B cell (primary cell): Measurements from ENCODE around the gene C1orf198. TPM values are rescaled to one million over a fixed set of nuclear protein-coding genes. Genes with fewer than 3 reads are reported as not detected.

Source experiments
- ATAC-seq: fragments of 200-7000 bp; cut with Tn5 transposase; one replicate; pipeline ENCODE4 v1.10.0; 2021; ENCODE audit warnings: low read depth, mild to moderate bottlenecking, moderate number of reproducible peaks, moderate library complexity
- CTCF ChIA-PET: fragments of 350-600 bp; sonication (Branson Sonifier 250); formaldehyde crosslinking; loops from one replicate; lab custom pipeline; 2021; ENCODE audit warnings: antibody characterized with exemption, inconsistent platforms; lab: Charles Lee
- POLR2A ChIA-PET: fragments of 350-600 bp; sonication (Branson Sonifier 250); formaldehyde crosslinking; loops from one replicate; lab custom pipeline; 2021; ENCODE audit warnings: antibody characterized with exemption; lab: Charles Lee
- DNase-seq: peaks from one replicate; pipeline ENCODE4 v3.0.0; 2013
- H2AFZ ChIP-seq: 2 replicates; pipeline ENCODE4 v1.6.1; 2012; ENCODE audit warnings: mild to moderate bottlenecking, low read depth, low read length; ENCODE audit not compliant: insufficient read depth, poor library complexity, severe bottlenecking
- H3K27ac ChIP-seq, 2 donors: 1 replicate in 1 of 2; 2 replicates in 1 of 2; pipeline ENCODE4 v1.5.1; 2012 to 2013; ENCODE audit warnings: low read length in 2 of 2, mild to moderate bottlenecking in 2 of 2, moderate library complexity in 1 of 2
- H3K27me3 ChIP-seq, 4 experiments: fragments of 200-600 bp in 1 of 4; sonication (generic) in 1 of 4; replicated peaks in 1 of 4; 1 replicate in 2 of 4; 2 replicates in 2 of 4; pipeline versions ENCODE4 v1.6.1 to v1.7.0; 2013 to 2016; ENCODE audit warnings: low read length in 3 of 4, mild to moderate bottlenecking in 2 of 4, mixed read lengths in 1 of 4, moderate library complexity in 1 of 4; ENCODE audit not compliant: insufficient read depth in 4 of 4, control insufficient read depth in 3 of 4; ENCODE audit errors: control extremely low read depth in 1 of 4
- H3K36me3 ChIP-seq, 2 experiments: replicated peaks in 1 of 2; 1 replicate in 1 of 2; 2 replicates in 1 of 2; pipeline versions ENCODE4 v1.6.1 to v1.7.1; 2013; ENCODE audit warnings: low read length in 1 of 2; ENCODE audit not compliant: insufficient read depth in 2 of 2, control insufficient read depth in 1 of 2; ENCODE audit errors: control extremely low read depth in 1 of 2, extremely low read depth in 1 of 2
- H3K4me1 ChIP-seq, 2 donors: fragments of 200-600 bp in 1 of 2; sonication (generic) in 1 of 2; 1 replicate in 1 of 2; 2 replicates in 1 of 2; pipeline versions ENCODE4 v1.5.1 to v1.6.1; 2013 to 2017; ENCODE audit warnings: low read length in 2 of 2; ENCODE audit not compliant: control insufficient read depth in 2 of 2, insufficient read depth in 2 of 2
- H3K4me2 ChIP-seq: replicated peaks from 2 replicates; pipeline ENCODE3; 2012; ENCODE audit warnings: mild to moderate bottlenecking, low read depth, low read length; ENCODE audit not compliant: poor library complexity, severe bottlenecking
- H3K4me3 ChIP-seq, 5 experiments: fragments of 200-600 bp in 1 of 5; sonication (generic) in 1 of 5; 1 replicate in 3 of 5; 2 replicates in 2 of 5; pipeline versions ENCODE4 v1.5.1 to v1.7.0; 2011 to 2016; ENCODE audit warnings: low read length in 4 of 5, mild to moderate bottlenecking in 4 of 5, low read depth in 2 of 5, control low read depth in 1 of 5, moderate library complexity in 1 of 5; ENCODE audit not compliant: insufficient read depth in 1 of 5; ENCODE audit errors: control extremely low read depth in 1 of 5, extremely low read depth in 1 of 5
- H3K79me2 ChIP-seq: fragments of 200-600 bp; sonication (generic); one replicate; pipeline ENCODE4 v1.6.0; 2016; ENCODE audit warnings: low read length; ENCODE audit not compliant: control insufficient read depth, insufficient read depth
- H3K9ac ChIP-seq: fragments of 200-600 bp; sonication (generic); 2 replicates; pipeline ENCODE4 v1.6.1; 2017; ENCODE audit warnings: mild to moderate bottlenecking, low read length, moderate library complexity
- H3K9me3 ChIP-seq, 3 donors: one replicate each; pipeline versions ENCODE4 v1.6.1 to v1.7.1; 2013; ENCODE audit warnings: low read length in 2 of 3; ENCODE audit not compliant: control insufficient read depth in 2 of 3, insufficient read depth in 1 of 3; ENCODE audit errors: control extremely low read depth in 1 of 3
- H4K20me1 ChIP-seq: 2 replicates; pipeline ENCODE4 v1.6.0; 2012; ENCODE audit warnings: mild to moderate bottlenecking, low read length; ENCODE audit not compliant: insufficient read depth, control insufficient read depth, poor library complexity, severe bottlenecking
- H3K27ac Mint-ChIP-seq: one replicate; pipeline ENCODE4 v1.8.0; 2021; ENCODE audit warnings: mixed read lengths
- H3K27me3 Mint-ChIP-seq: one replicate; pipeline ENCODE4 v1.8.0; 2021; ENCODE audit warnings: mixed read lengths
- H3K4me1 Mint-ChIP-seq: one replicate; pipeline ENCODE4 v1.8.0; 2021; ENCODE audit warnings: mixed read lengths
- H3K4me3 Mint-ChIP-seq: one replicate; pipeline ENCODE4 v1.8.0; 2021; ENCODE audit warnings: mixed read lengths
- H3K9me3 Mint-ChIP-seq: one replicate; pipeline ENCODE4 v1.8.0; 2022; ENCODE audit warnings: mixed read lengths; ENCODE audit not compliant: insufficient read depth
- CTCF ChIP-seq: fragments of 200-600 bp; IDR thresholded peaks from one replicate; pipeline ENCODE4 v1.8.0; 2022; ENCODE audit warnings: antibody characterized with exemption, mild to moderate bottlenecking
- EZH2 ChIP-seq: IDR thresholded peaks from 2 replicates; pipeline ENCODE4 v1.6.1; 2012; ENCODE audit warnings: borderline replicate concordance, low read depth, mild to moderate bottlenecking, moderate library complexity, low read length; ENCODE audit not compliant: insufficient read depth, poor library complexity, severe bottlenecking
- WGBS: methylation state at CpG from one replicate; pipeline ENCODE4 v1.1.5; 2013; ENCODE audit warnings: missing lambda C conversion rate; ENCODE audit not compliant: insufficient coverage; 5-methylcytosine and 5-hydroxymethylcytosine counted together
- intact Hi-C: fragments of 100-400 bp; cut with micrococcal nuclease; formaldehyde crosslinking; loops from one replicate; pipeline ENCODE4 v1.10.0; 2022
- polyA plus RNA-seq: library from polyadenylated mRNA; depleted of rRNA; stranded (reverse); fragments of >200 nt; gene quantifications from 2 replicates; pipeline ENCODE4 v1.2.3, GENCODE V29; 2012
- total RNA-seq, 2 donors: library from RNA; stranded (reverse); fragments of 120-200 nt in 1 of 2; gene quantifications; 1 replicate in 1 of 2; 2 replicates in 1 of 2; pipeline versions ENCODE4 v1.2.3 to v1.2.4, GENCODE V29; 2013 to 2022

Gene C1orf198
- total and polyA plus RNA-seq, 2 donors (not counting 1 experiment from before 2014, with no cell fraction given) = 1.0 to 6.6 TPM

DNA sequence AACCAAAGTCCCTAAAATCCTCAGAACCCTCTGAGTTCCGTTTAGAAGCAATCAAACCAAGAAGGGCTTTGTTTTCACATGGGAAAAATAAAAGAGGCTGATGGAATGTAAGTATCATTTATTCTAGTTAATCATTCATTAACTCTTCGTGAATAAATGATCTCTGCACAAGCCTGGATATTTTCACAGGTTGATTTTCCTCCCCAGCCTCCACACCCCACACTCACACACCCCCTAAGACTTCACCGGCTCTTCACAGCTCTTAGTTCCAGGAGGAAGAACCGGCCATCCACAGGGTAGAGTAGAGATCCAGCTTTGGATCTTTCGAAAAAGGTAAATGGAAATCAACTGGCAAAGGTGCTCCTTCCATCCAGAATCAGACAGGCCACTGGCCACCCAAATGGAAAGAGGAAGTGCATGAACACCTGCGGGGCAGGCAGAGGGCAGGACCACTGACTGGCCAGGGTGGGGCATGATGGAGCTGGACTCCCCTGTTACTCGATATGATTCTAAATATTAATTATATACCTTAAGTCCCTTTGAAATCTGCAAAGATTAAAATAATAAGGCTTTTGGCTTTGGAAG lies 10.0 kb downstream of the C1orf198 start:
- Histone ChIP-seq H3K4me2 (no peak overlapping the region), H3K27me3 (no peaks in the 10 kb centered on the region), H3K9me3 (no peaks in the 10 kb centered on the region), H4K20me1 (no peaks in the 10 kb centered on the region), H3K27ac (no peak overlapping the region), H3K36me3 (no peaks in the 10 kb centered on the region), H3K4me3 (no peak overlapping the region), H3K4me1 (peaks cover 0 to under 1% of the 10 kb centered on the region in 2 donors), H3K79me2 (no peaks in the 10 kb centered on the region), H2AFZ (no peak overlapping the region), H3K9ac (no peak overlapping the region)
- Mint-ChIP-seq H3K4me1 (peaks cover 4% of the 10 kb centered on the region), H3K27ac (no peak overlapping the region), H3K9me3 (no peaks in the 10 kb centered on the region), H3K27me3 (no peaks in the 10 kb centered on the region), H3K4me3 (no peak overlapping the region)
- ATAC-seq (no peak), DNase-seq (no peak)
- WGBS = 100% methylated on average over 1 of the region's 7 CpGs
- ChIA-PET CTCF (no interaction called here), POLR2A (no interaction called here)
- no peak for TF ChIP-seq EZH2
- intact Hi-C loops = no loop called here

- H3K9me3 ChIP-seq = no peaks in the 10 kb centered on the region
- ATAC-seq = no peak
- WGBS = 100% methylated on average over 1 of the region's 1 CpG
- POLR2A ChIA-PET = no interaction called here
- no peaks in the 10 kb centered on the region for H3K27me3 Mint-ChIP-seq
- no peaks in the 10 kb centered on the region for H3K9me3 Mint-ChIP-seq
- intact Hi-C loops = no loop called here
- no peak overlapping the region for H3K4me3 Mint-ChIP-seq
- no peaks in the 10 kb centered on the region for H3K4me1 Mint-ChIP-seq
- no peak overlapping the region for H3K27ac Mint-ChIP-seq
- H3K27me3 ChIP-seq = no peaks in the 10 kb centered on the region
- no peaks in the 10 kb centered on the region for H3K4me1 ChIP-seq
- no peak overlapping the region for H3K27ac ChIP-seq
- no peak overlapping the region for H3K4me3 ChIP-seq
- H4K20me1 ChIP-seq = no peaks in the 10 kb centered on the region
- no peaks in the 10 kb centered on the region for H3K36me3 ChIP-seq
- H3K9ac ChIP-seq = no peak overlapping the region
- H3K4me2 ChIP-seq = no peak overlapping the region
- no peak for DNase-seq
- H3K79me2 ChIP-seq = no peaks in the 10 kb centered on the region
- H2AFZ ChIP-seq = no peak overlapping the region
- CTCF ChIA-PET = no interaction called here
- no peak for TF ChIP-seq CTCF
- TF ChIP-seq EZH2 = no peak
Measured at GRCh38 chr1:230857822-230858221, 10.5 kb downstream of the C1orf198 start.
